Globus pallidus (tissue), 1 donor: Measurements from ENCODE around the gene BCL7A.

Experiments
- DNase-seq: peaks from one replicate; pipeline ENCODE4 v3.0.0-alpha.2; 2015; ENCODE audit warnings: low spot score

Gene BCL7A

DNA sequence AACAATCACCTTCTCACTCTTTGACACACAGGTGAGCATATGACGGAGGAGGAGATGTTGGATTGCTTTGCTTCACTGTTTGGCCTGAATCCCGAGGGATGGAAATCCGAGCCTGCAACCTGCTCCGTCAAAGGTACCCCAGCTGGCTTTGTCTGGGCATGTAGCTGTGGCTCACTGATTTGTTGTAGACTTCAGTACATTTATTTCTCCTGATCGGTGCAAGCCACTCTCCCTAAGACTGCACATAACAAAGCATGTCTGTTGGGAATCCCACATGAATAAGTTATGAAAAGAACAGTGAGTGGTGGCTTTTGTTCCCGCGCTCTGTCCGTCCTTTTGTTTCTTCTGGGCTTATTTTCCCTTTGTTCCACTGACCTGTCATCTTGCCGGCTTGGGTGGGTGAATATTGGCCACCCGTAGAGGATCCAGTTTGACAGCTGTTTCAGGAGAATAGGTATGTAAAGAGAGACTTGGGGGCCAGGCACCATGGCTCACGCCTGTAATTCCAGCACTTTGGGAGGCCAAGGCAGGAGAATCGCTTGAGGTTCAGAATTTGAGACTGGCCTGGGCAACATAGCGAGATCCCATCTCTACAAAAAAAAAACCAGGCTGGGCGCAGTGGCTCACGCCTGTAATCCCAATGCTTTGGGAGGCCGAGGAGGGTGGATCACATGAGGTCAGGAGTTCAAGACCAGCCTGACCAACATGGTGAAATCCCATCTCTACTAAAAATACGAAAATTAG, 20.0 kb upstream of the BCL7A start:
- DNase-seq, result peak; percentile 88

DNA sequence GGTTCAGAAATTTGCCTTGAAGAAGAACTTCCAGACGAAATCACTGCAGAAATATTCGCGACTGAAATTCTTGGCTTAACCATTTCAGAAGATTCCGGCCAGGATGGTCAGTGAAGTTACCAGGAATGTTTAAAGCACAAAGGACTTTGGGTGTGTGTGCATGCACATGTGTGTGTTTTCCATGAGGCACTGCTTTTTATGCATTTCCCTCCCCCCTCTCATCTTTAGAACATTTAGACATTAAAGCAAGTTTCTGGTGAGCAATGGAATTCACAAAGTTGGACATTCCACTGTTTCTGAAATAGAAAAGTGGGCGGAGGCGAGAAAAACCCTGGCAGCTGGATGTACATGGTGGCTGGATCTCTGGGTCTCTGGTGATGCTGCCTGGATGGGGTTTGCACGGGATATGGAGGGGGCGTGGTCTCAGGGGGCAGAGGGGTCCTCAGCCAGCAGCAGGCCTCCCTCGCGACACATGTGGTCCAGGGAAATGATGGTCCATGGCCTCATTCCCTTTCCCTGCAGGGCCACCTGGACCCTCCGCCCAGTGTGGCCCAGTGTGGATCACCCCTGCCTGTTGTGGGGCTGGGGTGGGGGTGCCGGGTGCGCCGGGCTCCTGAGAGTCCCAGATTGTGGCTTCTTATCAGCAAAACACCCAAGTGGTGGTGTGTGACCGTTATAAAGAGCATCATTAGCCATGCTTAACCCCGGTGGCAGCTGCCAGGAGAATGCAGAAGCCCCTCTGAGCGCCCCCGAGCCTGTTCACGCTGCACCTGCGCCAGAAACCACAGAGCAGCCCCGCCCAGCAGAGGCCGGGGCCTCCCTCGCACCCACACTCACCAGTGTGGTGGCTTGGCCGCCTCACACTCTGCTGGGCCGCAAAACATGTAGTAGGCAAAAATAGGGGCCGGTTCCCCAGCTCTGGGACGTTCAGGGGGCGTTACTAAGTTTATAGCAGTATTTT, 17.8 kb upstream of the BCL7A start:
- DNase-seq, result no peak

DNA sequence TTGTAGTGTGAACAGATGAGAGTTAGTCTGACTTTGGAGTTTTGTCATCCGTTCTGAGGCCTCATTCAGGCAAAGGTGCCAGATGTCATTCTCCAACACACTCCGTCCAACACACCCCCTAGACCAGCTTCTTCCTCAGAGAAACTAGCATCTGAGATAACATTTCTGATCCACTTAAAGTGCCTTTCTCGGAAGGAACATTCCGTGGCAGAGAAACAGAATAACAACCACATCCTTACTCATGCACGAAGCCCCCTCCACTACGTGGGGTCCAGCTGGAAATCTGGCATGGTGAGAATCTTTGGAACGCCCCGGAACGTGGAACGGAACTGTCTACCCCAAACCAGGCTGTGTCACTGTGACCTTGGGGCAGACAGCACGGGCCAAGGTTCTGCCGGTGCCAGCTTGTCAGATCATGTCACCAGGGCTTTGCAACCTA, 17.0 kb upstream of the BCL7A start:
- no peak for DNase-seq

DNA sequence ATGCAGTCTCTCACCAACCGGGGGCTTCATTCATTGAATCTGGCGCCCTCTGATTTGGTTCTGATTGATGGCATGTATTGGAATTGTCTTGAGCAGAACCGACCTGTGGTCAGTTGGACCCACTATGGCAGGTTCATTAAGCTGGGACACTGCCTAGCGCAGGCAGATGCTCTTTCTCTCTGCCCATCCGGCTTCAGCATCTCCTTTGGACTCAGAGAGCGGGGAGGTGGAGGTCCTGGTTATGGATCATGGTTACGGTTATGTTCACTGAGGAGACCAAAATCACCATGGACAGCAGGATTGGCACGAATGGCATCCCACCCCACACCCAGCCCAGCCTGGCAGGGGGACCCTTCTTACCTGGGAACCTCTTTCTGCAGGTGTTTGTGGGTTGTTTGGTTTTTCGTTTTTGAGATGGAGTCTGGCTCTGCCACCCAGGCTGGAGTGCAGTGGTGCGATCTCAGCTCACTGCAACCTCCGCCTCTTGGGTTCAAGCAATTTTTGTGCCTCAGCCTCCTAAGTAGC, 16.4 kb upstream of the BCL7A start:
- DNase-seq, result no peak

DNA sequence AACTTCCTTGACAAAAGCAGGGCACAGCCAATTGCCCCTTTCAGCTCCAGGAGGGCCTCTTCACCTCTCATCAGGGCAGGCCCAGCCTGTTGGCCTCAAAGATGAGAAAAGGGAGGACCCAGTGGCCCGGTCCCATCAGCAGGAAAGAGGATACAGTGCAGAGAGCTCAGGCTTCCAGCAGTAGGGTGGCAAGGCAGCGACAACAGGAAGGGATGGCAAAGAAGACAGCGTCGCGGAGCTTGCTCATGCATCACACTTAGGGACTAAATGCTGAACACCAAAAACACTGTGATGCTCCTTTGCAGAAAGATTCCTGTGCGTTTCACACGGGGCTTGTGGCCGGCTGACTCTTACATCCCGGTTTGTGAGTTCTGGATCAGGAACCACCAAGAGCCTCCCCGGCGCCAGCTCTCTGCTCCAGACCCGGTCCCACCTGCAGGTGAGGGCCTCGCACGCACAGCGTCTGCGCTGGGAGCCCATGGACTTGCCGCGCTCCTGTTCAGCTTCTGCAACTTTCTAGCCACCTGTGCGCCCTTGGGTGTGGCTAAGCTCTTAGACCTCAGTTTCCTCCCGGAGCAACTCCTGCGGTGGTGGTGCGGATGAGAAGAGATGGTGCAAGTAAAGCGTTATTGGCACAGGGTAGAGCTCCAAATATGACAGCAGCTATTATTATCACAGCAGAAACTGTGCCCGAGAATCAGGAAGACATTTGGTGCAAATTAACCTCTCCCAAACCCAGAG, 15.3 kb upstream of the BCL7A start:
- no peak for DNase-seq

DNA sequence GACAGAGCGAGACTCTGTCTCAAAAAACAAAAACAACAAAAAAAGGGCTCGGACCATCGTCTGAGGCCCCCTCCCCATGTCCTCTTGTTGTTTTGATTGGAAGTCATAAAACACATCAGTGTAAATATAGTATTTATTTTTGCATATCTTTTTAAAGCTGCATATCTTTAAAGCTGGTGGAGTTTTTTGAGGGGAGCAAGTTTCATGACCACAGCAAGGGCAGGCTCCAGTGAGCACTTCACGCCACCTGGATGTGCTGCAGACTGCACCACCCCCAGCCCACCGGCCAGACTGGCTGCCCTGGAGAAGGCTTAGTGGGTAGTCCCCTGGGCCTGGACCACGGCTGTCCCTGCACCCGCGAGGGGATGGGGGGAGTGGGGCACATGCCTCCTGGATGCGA, 11.9 kb upstream of the BCL7A start:
- no peak for DNase-seq

DNA sequence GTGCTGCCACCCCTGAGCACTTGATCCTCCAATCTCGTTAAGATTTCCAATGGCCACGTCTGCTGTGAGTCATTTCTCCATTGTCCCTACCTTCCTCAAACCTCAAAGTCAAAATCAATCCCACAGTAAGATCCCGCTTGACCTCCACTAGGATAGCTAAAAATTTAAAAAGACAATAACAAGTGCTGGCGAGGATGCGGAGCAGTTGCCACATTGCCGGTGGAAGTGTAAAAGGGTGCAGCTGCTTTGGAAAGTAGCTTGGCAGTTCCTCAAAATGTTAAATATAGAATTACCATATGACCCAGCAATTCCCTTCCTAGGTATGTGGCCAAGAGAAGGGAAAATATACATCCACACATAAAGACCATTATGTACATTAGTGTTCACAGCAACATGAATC, 9.5 kb upstream of the BCL7A start:
- DNase-seq, result no peak

DNA sequence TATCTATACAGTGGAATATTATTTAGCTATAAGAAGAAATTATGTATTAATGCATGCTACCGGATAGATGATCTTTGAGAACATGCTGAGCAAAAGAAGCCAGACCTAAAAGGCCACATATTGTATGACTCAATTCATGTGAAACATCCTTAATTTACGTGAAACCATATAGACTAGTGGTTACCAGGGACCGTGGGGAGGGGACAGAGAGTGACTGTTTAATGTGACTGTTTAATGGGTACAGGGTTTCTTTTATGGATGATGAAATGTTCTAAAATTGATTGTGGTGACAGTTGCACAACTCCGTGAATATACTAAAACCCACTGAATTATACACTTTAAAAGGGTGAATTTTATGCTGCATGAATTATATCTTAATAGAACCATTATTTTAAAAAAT, 8.5 kb upstream of the BCL7A start:
- DNase-seq, result no peak

DNA sequence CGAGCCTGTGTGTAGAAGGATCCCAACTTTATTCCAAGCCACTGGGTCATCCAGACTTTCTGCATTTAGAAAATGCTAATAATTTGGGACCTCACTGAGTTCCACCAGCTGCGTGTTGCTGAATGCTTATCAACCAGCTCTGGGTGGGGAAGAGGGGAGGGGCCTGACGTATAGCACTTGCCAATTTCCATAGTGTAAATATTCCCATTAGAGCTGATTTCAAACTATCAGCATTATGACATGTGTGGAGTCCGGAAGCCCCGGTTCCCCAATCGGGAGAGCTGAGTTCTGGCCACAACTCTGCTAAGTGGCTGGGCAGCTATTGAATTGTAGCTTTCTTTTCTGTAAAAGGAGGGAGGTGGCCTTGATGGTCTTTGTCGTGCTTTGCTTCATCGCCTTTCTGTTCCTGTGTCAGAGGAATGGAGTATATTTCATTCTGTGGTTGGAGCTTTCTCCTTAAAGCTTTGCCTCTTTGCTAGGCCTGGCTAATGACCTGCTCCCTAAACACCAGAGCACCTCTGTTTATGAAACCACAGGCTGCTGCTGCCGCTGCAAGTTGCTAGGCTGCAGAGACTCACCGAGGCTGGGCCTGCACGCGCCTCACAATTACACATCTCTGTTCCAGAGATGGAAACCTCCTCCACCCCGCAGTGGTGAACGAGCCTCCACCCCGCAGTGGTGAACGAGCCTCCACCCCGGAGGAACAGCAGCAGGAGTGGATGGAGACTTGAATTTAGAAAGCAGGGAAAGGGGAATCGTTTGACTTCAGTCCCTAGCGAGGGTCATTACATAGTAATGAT, 7.7 kb upstream of the BCL7A start:
- DNase-seq, result no peak

DNA sequence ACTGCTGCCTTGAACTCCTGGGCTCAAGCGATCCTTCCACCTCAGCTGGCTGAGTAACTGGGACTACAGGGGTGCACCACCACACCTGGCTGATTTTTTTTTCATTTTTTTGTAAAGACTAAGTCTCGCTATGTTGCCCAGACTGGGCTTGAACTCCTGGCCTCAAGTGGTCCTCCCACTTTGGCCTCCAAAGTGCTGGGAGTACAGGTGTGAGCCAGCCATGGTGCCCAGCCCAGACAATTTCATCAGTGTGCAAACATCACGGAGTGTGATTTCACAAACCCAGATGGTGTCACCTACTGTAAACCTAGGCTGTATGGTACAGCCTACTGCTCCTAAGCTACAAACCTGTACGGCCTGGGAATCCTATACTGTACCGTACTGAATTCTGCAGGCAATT, 6.9 kb upstream of the BCL7A start:
- no peak for DNase-seq

DNA sequence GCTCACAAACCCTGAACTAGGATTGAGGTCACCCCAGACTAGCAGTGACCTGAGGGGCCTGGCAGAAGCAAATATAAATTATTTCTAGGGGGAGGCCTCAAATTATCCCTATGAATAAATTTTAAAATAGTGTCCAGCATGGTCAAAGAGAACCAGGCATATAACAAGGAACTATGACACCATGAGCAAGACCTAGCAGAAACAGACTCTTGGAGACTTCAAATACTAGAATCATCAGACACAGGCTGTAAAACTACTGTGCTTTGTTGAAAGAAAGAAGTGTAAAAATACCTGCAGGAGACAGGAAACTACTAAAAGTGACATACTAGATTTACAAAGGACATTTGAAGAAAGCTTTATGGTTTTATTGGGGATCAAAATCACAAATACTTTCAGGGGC, 3.2 kb upstream of the BCL7A start:
- no peak for DNase-seq

DNA sequence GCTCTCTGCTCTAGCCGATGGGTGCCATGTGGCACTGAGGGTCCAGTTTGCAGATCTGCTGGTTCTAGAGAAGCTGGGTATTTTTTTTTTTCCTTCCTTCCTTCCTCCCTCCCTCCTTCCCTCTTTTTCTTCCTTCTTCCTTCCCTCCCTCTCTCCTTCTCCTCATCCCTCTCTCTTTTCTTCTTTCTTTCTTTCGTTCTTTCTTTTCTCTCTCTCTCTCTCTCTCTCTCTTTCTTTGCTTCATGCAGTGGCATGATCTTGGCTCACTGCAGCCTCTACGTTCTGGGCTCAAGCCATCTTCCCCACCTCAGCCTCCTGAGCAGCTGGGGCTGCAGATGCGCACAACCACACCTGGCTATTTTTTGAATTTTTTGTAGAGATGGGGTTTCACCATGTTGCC, 2.7 kb upstream of the BCL7A start:
- no peak for DNase-seq

DNA sequence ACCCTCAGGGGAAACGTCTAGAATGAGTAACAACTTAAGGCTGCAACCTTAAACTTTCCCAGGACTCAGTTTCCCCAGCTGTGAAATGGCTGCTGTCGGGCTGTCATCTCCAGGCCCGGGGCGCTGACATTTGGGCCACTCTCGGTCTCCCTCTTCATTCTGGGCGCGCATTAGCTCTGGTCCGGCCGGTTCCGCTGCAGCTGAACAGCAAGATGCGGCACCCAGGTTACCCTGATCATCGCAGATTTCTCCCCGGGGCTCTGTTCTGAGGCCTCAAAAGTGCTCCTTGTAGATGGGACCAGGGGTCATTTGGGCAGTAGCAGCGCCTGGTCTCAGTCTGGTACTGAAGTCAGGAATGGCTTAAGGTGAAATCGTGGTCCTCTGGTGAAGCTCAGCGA, 890 bp upstream of the BCL7A start:
- no peak for DNase-seq

DNA sequence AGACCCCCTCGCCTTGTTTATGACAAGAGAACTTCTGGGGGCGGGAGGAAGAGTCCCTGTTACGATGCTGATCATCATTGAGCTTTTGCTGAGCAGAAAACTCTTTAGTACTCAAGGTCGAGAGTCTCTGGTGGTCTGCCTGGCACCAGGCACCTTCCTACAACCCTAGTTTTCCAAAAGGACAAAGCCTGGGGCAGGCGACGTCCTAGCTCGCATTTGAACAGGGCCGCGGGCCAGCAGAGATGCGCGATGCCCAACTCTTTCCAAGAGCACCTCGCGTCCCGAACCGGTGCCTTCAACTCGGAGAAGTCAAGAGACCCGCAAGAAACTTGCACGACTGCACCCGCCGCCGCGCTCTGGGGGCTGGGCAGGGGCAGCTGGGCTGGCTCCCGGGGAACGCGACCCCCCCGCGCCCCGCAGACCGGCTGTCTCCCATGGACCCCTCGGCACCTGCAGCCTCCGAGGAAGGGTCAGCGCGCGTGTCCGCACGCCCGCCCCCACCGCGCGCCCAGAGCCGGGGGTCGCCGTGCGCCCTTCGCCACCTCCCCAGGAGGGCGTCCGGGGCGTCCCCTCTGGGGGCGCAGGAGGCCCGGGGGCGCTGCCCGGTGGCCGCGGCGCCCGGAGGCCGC, 377 bp upstream of the BCL7A start:
- peak; percentile 12 for DNase-seq

DNA sequence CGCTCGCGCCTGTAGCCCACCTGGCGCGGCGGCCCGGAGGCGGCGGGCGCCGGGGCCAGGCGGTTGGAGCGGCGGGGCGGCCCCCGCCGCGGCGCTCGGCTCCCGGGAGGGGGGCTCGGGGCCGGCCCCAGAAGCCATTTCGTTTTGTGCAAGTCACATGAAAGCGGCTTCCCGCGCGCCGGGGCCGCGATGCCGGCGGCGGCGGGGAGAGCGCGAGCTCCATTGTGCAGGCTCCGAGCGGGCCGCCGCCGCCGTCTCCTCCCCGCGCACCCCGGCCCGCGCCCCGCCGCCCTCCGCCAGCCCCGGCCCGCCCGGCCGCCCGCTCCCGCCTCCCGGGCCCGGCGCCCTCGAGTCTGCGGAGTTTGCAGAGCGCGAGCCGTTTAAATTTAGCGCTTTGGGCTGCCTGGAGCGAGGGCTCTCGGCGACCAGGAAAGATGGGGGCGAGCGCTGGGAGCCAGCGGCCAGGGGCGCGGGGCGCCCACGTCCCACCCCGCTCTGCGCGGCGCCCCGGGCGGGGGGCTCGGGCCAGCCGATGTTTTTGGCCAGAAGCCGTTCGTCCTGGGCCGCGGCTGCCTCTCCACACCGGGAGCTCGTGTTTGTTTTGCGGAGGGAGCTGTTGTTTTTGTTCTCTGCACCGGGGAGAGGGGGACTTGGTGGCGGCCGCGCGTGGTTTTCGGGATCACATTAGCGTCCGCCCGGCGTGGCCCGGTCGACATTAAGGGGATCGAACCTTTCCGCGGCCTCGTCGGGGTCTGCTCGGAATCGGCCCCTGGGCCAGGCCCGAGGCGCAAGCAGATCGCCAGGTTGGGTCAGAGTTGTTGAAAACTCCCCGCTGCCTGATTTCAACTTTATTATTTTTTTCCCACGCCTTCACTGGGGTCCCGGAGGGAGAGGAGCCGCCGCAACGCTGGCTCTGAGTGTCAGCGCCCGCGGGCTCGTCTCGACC, 982 bp downstream of the BCL7A start:
- peak; percentile 40 for DNase-seq

DNA sequence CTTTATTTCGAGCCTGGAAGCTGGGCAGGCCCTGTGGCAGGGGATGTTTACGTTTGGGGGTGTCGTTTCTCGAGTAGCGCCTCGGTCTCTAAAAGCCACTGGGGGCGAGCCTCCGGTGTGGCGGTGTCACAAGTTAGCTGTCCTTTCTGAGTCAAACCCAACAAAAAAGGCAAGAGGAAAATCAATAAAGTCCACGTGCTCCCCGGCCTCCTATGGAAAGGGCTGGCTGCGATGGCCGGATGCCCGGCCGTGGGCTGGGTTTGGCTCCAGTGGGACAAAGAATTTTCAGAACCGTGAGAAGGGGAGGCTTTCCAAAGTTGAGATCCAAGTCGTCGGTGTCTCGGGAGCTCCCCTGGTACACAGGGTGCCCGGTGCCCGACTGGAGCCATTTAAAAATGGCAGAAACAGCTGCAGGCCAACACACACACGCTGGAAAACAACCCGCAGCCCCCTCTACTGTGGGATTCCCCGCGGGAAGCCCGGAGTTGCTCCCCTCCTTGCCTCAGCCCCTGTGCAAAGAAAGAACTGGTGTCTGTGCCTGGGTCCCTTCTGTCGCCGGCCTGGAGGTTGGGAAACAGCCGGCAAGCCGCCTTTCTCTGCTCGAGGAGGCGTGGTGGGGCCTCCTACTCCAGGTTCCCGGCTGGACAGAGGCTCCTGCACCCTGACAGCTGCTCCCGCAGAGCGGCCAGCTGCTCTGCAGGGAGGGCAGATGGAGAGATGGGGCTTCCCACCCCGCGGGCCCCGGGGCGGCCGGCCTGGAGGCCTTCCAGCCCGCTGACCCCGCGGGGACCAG, 1.9 kb downstream of the BCL7A start:
- DNase-seq, result peak; percentile 77

DNA sequence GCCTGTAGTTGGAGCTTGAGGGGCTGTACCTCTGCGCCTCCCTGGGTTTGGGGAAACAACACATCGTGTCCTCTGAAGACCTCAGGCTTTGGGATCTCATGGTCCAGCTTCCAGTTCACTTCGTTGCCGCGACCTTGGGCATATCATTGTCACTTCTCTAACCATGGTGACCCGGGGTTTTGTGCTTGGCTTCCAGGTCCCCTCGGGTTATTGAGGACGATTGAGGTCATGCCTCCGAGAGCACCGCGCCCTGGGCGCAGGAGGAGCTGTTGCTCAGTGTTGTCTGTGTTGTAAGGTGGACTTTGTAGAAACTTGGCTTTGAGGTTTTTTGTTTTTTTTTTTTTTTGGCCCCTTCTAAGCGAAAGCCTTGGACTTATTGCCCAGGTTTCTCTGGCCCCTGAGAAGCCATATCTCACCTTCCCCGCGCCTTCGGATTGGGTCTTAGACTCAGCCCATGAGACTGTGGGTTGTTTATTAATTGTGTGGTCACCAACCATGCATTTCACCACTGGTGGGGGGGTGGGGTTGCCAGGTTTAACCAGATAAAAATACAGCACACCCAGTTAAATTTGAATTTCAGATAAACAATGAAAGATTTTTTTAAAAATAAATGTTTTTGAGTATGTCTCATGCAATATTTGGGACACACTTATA, 2.6 kb downstream of the BCL7A start:
- DNase-seq, result no peak

DNA sequence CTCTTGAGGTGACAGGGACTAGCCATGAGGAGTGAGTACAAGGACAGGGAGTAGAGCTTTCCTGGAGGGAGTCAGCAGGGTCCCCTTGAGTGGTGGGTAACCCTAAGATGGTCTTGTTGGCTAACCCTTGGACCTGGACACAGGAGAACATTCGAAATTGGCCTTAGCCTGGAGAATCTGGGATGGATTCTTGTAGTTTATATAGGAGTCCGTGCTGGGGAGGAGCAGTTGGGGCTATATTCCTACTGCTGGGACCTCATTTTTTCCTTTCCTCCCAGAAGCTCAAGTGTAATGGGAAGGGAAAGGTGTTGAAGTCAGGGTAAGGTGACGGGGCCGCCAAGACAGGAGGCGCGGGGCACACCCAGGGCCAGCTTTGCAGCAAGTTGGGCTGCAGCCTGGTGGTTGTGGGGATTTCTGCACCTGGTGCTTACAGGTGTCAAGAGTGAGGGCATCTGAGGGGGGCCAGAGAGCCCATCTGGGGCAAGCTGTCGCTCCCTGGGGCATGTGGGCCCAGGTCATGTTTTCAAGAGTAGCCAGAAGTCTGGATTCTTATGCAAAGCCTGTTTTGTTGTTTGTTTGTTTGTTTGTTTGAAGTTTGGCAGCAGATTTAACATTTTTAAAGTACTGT, 5.1 kb downstream of the BCL7A start:
- DNase-seq, result no peak
